WERI-Rb-1 (cell line): Measurements from ENCODE around the gene SEMA3C.

Experiments
- DNase-seq: peaks from one replicate; pipeline ENCODE4 v3.0.0-alpha.2; 2020
- H3K27ac ChIP-seq: fragments of 250-450 bp; sonication (Bioruptor Pico); 2 replicates; pipeline ENCODE4 v1.5.1; 2020; ENCODE audit warnings: mild to moderate bottlenecking, moderate library complexity
- H3K27me3 ChIP-seq: fragments of 250-450 bp; sonication (Bioruptor Pico); 2 replicates; pipeline ENCODE4 v1.5.1; 2021; ENCODE audit warnings: mild to moderate bottlenecking, low read depth, moderate library complexity; ENCODE audit not compliant: insufficient read depth, severe bottlenecking
- H3K36me3 ChIP-seq: fragments of 250-450 bp; sonication (Bioruptor Pico); 2 replicates; pipeline ENCODE4 v1.5.1; 2020; ENCODE audit warnings: mild to moderate bottlenecking, moderate library complexity
- H3K4me3 ChIP-seq: 2 replicates; pipeline ENCODE4 v1.5.1; 2011; ENCODE audit warnings: low read depth, mild to moderate bottlenecking, control low read depth, low read length
- H3K9me3 ChIP-seq: fragments of 250-450 bp; sonication (Bioruptor Pico); 2 replicates; pipeline ENCODE4 v1.5.1; 2021; ENCODE audit warnings: mild to moderate bottlenecking, moderate library complexity; ENCODE audit not compliant: severe bottlenecking
- CTCF ChIP-seq: IDR thresholded peaks from 2 replicates; pipeline ENCODE4 v1.5.1; 2011; ENCODE audit warnings: low read depth, mild to moderate bottlenecking, control low read depth, inconsistent platforms, low read length

SEMA3C gene

GRCh38 chr7:80748363-80749042 lies 170.3 kb downstream of the SEMA3C start:
- Histone ChIP-seq H3K27me3 (no peaks in the 10 kb centered on the region), H3K27ac (no peak overlapping the region), H3K36me3 (no peaks in the 10 kb centered on the region), H3K4me3 (no peak overlapping the region), H3K9me3 (no peaks in the 10 kb centered on the region)
- DNase-seq, result no peak
- TF ChIP-seq CTCF, result no peak

GRCh38 chr7:80740778-80741545 lies 177.9 kb downstream of the SEMA3C start:
- H3K27ac ChIP-seq, result no peak overlapping the region
- no peaks in the 10 kb centered on the region for H3K27me3 ChIP-seq
- no peaks in the 10 kb centered on the region for H3K36me3 ChIP-seq
- no peaks in the 10 kb centered on the region for H3K9me3 ChIP-seq
- H3K4me3 ChIP-seq, result no peak overlapping the region
- no peak for TF ChIP-seq CTCF
- no peak for DNase-seq

GRCh38 chr7:80736371-80737125 lies 182.3 kb downstream of the SEMA3C start:
- Histone ChIP-seq H3K4me3 (no peak overlapping the region), H3K36me3 (no peaks in the 10 kb centered on the region), H3K27ac (no peak overlapping the region), H3K27me3 (no peaks in the 10 kb centered on the region), H3K9me3 (peaks cover 6% of the 10 kb centered on the region)
- DNase-seq, result no peak
- TF ChIP-seq CTCF, result no peak

GRCh38 chr7:80735330-80735729 lies 183.5 kb downstream of the SEMA3C start:
- H3K4me3 ChIP-seq, result no peak overlapping the region
- TF ChIP-seq CTCF, result no peak

GRCh38 chr7:80734011-80734410 lies 184.8 kb downstream of the SEMA3C start:
- DNase-seq, result no peak
- Histone ChIP-seq H3K27me3 (no peaks in the 10 kb centered on the region), H3K4me3 (no peak overlapping the region), H3K9me3 (peaks cover 6% of the 10 kb centered on the region), H3K27ac (no peak overlapping the region), H3K36me3 (no peaks in the 10 kb centered on the region)
- no peak for TF ChIP-seq CTCF

More at GRCh38 chr7:80735330-80735729, 183.5 kb downstream of the SEMA3C start:
- Histone ChIP-seq H3K27me3 (no peaks in the 10 kb centered on the region), H3K27ac (no peak overlapping the region), H3K36me3 (no peaks in the 10 kb centered on the region), H3K9me3 (peaks cover 6% of the 10 kb centered on the region)
- DNase-seq, result no peak
